SK-N-SH treated with all-trans-retinoic acid at 6 μM for 48 hours (cell line): ENCODE data around the gene CSH1.
"Not testable (repeated sequence)": the region's sequence is repeated elsewhere in the genome, so short reads cannot be mapped to it uniquely, and the experiment has no call there.

Experiments used
- BACH2 ChIP-seq: fragments of 250-450 bp; sonication (Bioruptor Pico); IDR thresholded peaks from 2 replicates; pipeline ENCODE4 v1.9.0; 2021; ENCODE audit warnings: mild to moderate bottlenecking, borderline replicate concordance
- POU6F1 ChIP-seq: fragments of 250-450 bp; sonication (Bioruptor Pico); IDR thresholded peaks from 2 replicates; pipeline ENCODE4 v1.8.0; 2021; ENCODE audit warnings: low read depth, mild to moderate bottlenecking, moderate library complexity, borderline replicate concordance
- SNAI2 ChIP-seq: fragments of 250-450 bp; sonication (Bioruptor Pico); IDR thresholded peaks from 2 replicates; pipeline ENCODE4 v1.5.0; 2020; ENCODE audit warnings: mild to moderate bottlenecking, moderate library complexity
- TF ChIP-seq, protein P1 (sequence below): fragments of 250-450 bp; sonication (Bioruptor Pico); IDR thresholded peaks from 2 replicates; pipeline ENCODE4 v1.8.0; 2020; ENCODE audit warnings: mild to moderate bottlenecking, moderate library complexity, borderline replicate concordance

- TF ChIP-seq, protein P1, sequence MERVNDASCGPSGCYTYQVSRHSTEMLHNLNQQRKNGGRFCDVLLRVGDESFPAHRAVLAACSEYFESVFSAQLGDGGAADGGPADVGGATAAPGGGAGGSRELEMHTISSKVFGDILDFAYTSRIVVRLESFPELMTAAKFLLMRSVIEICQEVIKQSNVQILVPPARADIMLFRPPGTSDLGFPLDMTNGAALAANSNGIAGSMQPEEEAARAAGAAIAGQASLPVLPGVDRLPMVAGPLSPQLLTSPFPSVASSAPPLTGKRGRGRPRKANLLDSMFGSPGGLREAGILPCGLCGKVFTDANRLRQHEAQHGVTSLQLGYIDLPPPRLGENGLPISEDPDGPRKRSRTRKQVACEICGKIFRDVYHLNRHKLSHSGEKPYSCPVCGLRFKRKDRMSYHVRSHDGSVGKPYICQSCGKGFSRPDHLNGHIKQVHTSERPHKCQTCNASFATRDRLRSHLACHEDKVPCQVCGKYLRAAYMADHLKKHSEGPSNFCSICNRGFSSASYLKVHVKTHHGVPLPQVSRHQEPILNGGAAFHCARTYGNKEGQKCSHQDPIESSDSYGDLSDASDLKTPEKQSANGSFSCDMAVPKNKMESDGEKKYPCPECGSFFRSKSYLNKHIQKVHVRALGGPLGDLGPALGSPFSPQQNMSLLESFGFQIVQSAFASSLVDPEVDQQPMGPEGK (CRISPR knock-in tag): not testable (repeated sequence)
- not testable (repeated sequence) for TF ChIP-seq BACH2 (CRISPR knock-in tag); SNAI2; POU6F1 (CRISPR knock-in tag)
These were observed 26.0 kb upstream of the CSH1 start for GRCh38 chr17:63922402-63922801.
